HG03571 (cell line): ENCODE measurements around the gene POLA1.

ENCODE experiments used
- ATAC-seq: cut with Tn5 transposase; IDR thresholded peaks from one replicate; pipeline ENCODE4 v1.9.1; 2021; ENCODE audit not compliant: unreplicated experiment

POLA1 gene

DNA sequence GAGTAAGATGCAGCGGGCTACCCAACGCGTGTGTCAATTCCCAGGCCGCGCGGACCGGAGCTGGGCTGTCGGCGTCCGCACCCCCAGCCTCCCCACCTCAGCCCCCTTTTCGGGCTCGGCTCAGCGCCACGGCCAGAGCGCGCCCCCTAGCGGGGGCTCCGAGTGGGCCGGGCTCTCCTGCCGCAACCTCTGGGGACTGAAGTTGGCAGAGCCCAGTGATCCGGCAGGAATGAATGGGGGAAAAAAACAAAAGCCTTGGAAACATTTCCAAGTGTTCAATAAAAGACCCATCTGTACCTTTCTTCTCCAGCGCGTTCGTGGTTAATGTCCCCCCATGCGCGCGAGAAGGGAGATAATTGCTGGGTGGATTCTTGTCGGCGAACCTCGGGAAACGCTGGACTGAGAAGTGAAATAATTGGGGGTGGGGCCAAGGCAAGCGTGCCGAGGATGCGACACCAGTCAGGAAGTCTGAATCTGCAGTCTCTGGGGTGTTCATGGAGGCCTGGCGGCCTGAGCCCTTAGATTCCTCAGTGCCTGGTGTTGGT, 327.3 kb downstream of the POLA1 start:
- ATAC-seq, result no peak

GRCh38 chrX:25022499-25023325, 329.0 kb downstream of the POLA1 start:
- no peak for ATAC-seq

DNA sequence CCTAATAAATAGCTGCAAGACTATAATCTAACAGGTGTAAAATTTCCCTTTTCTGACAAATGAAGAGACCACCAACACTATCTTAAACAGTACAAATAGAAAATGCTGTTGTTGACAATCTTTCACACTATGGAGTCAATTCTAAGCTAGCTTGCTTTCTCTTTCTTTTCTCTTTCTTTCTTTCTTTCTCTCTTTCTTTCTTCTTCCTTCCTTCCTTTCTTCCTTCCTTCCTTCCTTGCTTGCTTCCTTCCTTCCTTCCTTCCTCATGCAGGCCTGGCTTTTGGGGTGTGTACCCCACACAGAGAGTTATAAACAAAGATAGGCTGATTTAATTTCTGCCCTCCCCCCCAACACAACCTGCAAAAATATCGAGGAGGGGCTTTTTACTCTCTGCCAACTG, 330.2 kb downstream of the POLA1 start:
- no peak for ATAC-seq

- ATAC-seq, result no peak
Observed at GRCh38 chrX:25025615-25026014, 331.9 kb downstream of the POLA1 start.

GRCh38 chrX:25026576-25026975, 332.9 kb downstream of the POLA1 start:
- no peak for ATAC-seq

DNA sequence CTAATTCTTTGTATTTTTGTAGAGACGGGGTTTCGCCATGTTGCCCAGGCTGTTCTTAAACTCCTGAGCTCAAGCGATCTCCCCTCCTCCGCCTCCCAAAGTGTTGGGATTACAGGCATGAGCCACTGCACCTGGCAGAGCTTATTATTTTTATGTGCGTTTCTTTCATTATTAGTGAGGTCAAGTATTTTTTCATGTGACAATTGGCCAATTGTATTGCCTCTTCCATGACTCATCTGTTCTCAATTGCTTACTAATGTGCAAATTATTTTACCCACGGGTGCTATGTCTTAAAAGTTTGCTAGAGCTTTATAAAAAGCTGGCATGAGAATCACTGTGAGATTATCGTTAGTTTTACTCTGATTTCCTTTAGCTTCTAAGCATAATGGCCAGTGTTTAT, 335.0 kb downstream of the POLA1 start:
- ATAC-seq, result no peak

DNA sequence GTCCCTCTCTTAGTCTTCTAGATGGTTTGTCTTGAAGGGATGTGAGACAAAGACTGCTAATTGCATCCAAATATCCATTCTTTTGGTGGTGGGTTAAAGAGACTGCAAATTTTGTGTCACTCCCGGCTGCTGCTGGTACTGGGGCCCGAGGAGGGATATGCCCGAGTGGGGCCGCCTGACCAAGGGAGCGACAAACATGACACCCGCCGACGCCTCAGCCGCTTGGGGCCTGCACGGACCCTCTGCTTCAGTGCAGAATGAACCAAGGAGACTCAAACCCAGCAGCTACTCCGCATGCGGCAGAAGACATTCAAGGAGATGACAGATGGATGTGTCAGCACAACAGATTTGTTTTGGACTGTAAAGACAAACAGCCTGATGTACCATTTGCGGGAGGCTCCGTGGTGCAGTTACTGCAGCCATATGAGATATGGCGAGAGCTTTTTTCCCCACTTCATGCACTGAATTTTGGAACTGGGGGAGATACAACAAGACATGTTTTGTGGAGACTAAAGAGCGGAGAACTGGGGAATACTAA, 335.6 kb downstream of the POLA1 start:
- ATAC-seq, result no peak

GRCh38 chrX:25034889-25035288, 341.2 kb downstream of the POLA1 start:
- no peak for ATAC-seq

DNA sequence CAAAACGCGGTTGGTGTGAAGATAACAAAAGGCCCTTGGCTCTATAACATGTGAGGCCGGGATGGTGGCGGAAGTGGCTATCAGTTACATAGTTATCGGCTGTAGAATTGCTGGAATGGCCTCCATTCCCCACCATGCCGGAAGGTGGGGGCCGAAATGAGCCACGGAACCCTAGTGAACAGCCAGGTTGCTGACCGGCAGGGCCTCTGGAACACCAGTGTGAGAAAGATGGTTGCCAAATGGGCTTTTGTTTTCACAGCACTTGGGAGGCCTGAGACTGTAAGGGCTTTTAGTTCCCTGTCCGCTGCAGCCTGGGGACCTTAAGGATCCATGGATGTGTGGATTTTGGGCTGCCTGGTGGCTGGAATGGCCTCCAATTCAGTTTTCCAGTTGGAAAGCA, 345.3 kb downstream of the POLA1 start:
- no peak for ATAC-seq

- no peak for ATAC-seq
Observed at GRCh38 chrX:25043192-25043591, 349.5 kb downstream of the POLA1 start.
